H1 (cell line): ENCODE results near the gene DRAP1. TPM values are rescaled to one million over a fixed set of nuclear protein-coding genes. Genes with fewer than 3 reads are reported as not detected.

Source experiments
- CTCF ChIA-PET: fragments of 300-600 bp; sonication (Branson Sonifier 250); formaldehyde crosslinking; loops from one replicate; lab custom pipeline; 2021; ENCODE audit not compliant: partially characterized antibody; lab: Charles Lee
- POLR2A ChIA-PET: fragments of 300-600 bp; sonication (Branson Sonifier 250); formaldehyde crosslinking; loops from one replicate; lab custom pipeline; 2021; ENCODE audit warnings: inconsistent platforms; ENCODE audit not compliant: partially characterized antibody; lab: Charles Lee
- DNase-seq, 2 experiments: peaks; one replicate each; pipeline versions ENCODE4 v3.0.0 to v3.0.0-alpha.2; 2010 to 2022; ENCODE audit warnings: low spot score in 2 of 2, low read depth in 1 of 2, mixed read lengths in 1 of 2
- FAIRE-seq: peaks from 2 replicates; lab custom pipeline; 2011; peaks lifted over from hg19 to GRCh38; lab: Jason Lieb, UNC
- H2AFZ ChIP-seq: 2 replicates; pipeline ENCODE4 v1.8.1; 2012; ENCODE audit warnings: low read length, inconsistent platforms
- H2AK5ac ChIP-seq: 2 replicates; pipeline ENCODE4 v1.6.1; 2013; ENCODE audit warnings: low read depth, low read length
- H2BK120ac ChIP-seq: replicated peaks from 2 replicates; pipeline ENCODE3; 2013; ENCODE audit warnings: low read depth, low read length, inconsistent platforms
- H2BK12ac ChIP-seq: 2 replicates; pipeline ENCODE4 v1.6.1; 2013; ENCODE audit warnings: low read depth, low read length
- H2BK15ac ChIP-seq: 2 replicates; pipeline ENCODE4 v1.6.1; 2013; ENCODE audit warnings: low read length
- H2BK20ac ChIP-seq: 2 replicates; pipeline ENCODE4 v1.6.1; 2013; ENCODE audit warnings: low read length
- H2BK5ac ChIP-seq: 2 replicates; pipeline ENCODE4 v1.6.1; 2013; ENCODE audit warnings: low read depth, low read length
- H3K14ac ChIP-seq: 2 replicates; pipeline ENCODE4 v1.6.1; 2013; ENCODE audit warnings: inconsistent platforms; ENCODE audit not compliant: insufficient read length
- H3K18ac ChIP-seq: 2 replicates; pipeline ENCODE4 v1.6.1; 2013; ENCODE audit warnings: low read length; ENCODE audit errors: extremely low read depth
- H3K23ac ChIP-seq: 2 replicates; pipeline ENCODE4 v1.6.1; 2013; ENCODE audit warnings: inconsistent platforms; ENCODE audit not compliant: insufficient read length
- H3K23me2 ChIP-seq: 2 replicates; pipeline ENCODE4 v1.6.1; 2013; ENCODE audit warnings: low read depth, low read length
- H3K27ac ChIP-seq: 2 replicates; pipeline ENCODE4 v1.6.1; 2011; ENCODE audit warnings: low read depth, low read length, inconsistent platforms
- H3K27me3 ChIP-seq, 4 experiments: replicated peaks in 1 of 4; 1 replicate in 1 of 4; 2 replicates in 3 of 4; pipeline versions ENCODE4 v1.6.1 to v1.8.1; 2011 to 2013; ENCODE audit warnings: low read length in 3 of 4, mild to moderate bottlenecking in 3 of 4, inconsistent platforms in 2 of 4, mixed read lengths in 2 of 4, moderate library complexity in 1 of 4; ENCODE audit not compliant: control insufficient read depth in 3 of 4, insufficient read depth in 3 of 4; ENCODE audit errors: extremely low read depth in 1 of 4
- H3K36me3 ChIP-seq, 4 experiments: 2 replicates each; pipeline versions ENCODE4 v1.6.1 to v1.8.1; 2011 to 2013; ENCODE audit warnings: mild to moderate bottlenecking in 4 of 4, low read length in 3 of 4, moderate library complexity in 2 of 4, control low read depth in 1 of 4, inconsistent platforms in 1 of 4; ENCODE audit not compliant: insufficient read depth in 4 of 4, control insufficient read depth in 2 of 4
- H3K4ac ChIP-seq: replicated peaks from 2 replicates; pipeline ENCODE3; 2013; ENCODE audit warnings: low read length, low read depth, mixed read lengths, inconsistent platforms; ENCODE audit not compliant: insufficient read length
- H3K4me1 ChIP-seq, 4 experiments: replicated peaks in 1 of 4; 1 replicate in 1 of 4; 2 replicates in 3 of 4; pipeline versions ENCODE4 v1.6.1 to v1.8.1; 2011 to 2013; ENCODE audit warnings: low read length in 3 of 4, inconsistent platforms in 2 of 4, mixed read lengths in 1 of 4; ENCODE audit not compliant: insufficient read depth in 4 of 4, control insufficient read depth in 3 of 4
- H3K4me2 ChIP-seq, 2 experiments: 2 replicates each; pipeline versions ENCODE4 v1.6.1 to v1.8.1; 2011 to 2013; ENCODE audit warnings: low read depth in 2 of 2, low read length in 2 of 2, control low read depth in 1 of 2, inconsistent platforms in 1 of 2, mild to moderate bottlenecking in 1 of 2; ENCODE audit not compliant: insufficient read depth in 1 of 2
- H3K4me3 ChIP-seq, 4 experiments: fragments of 200-600, 300-600 bp in 1 of 4; sonication (generic), shearing (Covaris generic), sonication (Bioruptor Twin) in 1 of 4; 2 replicates each; pipeline versions ENCODE4 v1.5.1 to v1.8.1; 2011 to 2016; ENCODE audit warnings: low read length in 4 of 4, low read depth in 3 of 4, control low read depth in 2 of 4, inconsistent platforms in 2 of 4, mild to moderate bottlenecking in 2 of 4, mixed read lengths in 1 of 4, moderate library complexity in 1 of 4; ENCODE audit not compliant: insufficient read depth in 2 of 4; ENCODE audit errors: extremely low read depth in 1 of 4
- H3K56ac ChIP-seq: replicated peaks from 2 replicates; pipeline ENCODE3; 2013; ENCODE audit warnings: low read depth, mild to moderate bottlenecking, mixed read lengths, low read length, inconsistent platforms; ENCODE audit not compliant: insufficient read length
- H3K79me1 ChIP-seq: 2 replicates; pipeline ENCODE4 v1.6.1; 2013; ENCODE audit warnings: low read depth, low read length, control low read depth
- H3K79me2 ChIP-seq, 2 experiments: 2 replicates each; pipeline versions ENCODE4 v1.6.1 to v1.8.1; 2012 to 2013; ENCODE audit warnings: low read length in 2 of 2, mild to moderate bottlenecking in 2 of 2, inconsistent platforms in 1 of 2; ENCODE audit not compliant: insufficient read depth in 2 of 2, control insufficient read depth in 1 of 2
- H3K9ac ChIP-seq, 4 experiments: replicated peaks in 1 of 4; 1 replicate in 1 of 4; 2 replicates in 3 of 4; pipeline versions ENCODE4 v1.6.1 to v1.8.1; 2011 to 2013; ENCODE audit warnings: low read depth in 3 of 4, low read length in 3 of 4, control low read depth in 2 of 4, mild to moderate bottlenecking in 2 of 4, moderate library complexity in 2 of 4, inconsistent platforms in 1 of 4; ENCODE audit errors: extremely low read depth in 1 of 4
- H3K9me3 ChIP-seq, 2 experiments: 2 replicates each; pipeline versions ENCODE4 v1.6.1 to v1.8.1; 2012 to 2013; ENCODE audit warnings: mild to moderate bottlenecking in 2 of 2, moderate library complexity in 2 of 2, control low read depth in 1 of 2, inconsistent platforms in 1 of 2, low read depth in 1 of 2, low read length in 1 of 2, mixed read lengths in 1 of 2; ENCODE audit not compliant: insufficient read depth in 2 of 2
- H4K20me1 ChIP-seq, 2 experiments: replicated peaks in 1 of 2; 2 replicates each; pipeline versions ENCODE3 to v1.8.1; 2011 to 2013; ENCODE audit warnings: inconsistent platforms in 2 of 2, low read length in 2 of 2, mild to moderate bottlenecking in 1 of 2; ENCODE audit not compliant: insufficient read depth in 2 of 2, control insufficient read depth in 1 of 2
- H4K5ac ChIP-seq: 2 replicates; pipeline ENCODE4 v1.6.1; 2013; ENCODE audit warnings: low read length, low read depth, mixed read lengths, inconsistent platforms; ENCODE audit not compliant: insufficient read length
- H4K8ac ChIP-seq: 2 replicates; pipeline ENCODE4 v1.8.0; 2013; ENCODE audit warnings: mild to moderate bottlenecking, moderate library complexity, low read length, inconsistent platforms; ENCODE audit not compliant: insufficient read depth; ENCODE audit errors: extremely low read depth
- H4K91ac ChIP-seq: replicated peaks from 2 replicates; pipeline ENCODE3; 2013; ENCODE audit warnings: low read length, mixed read lengths, inconsistent platforms; ENCODE audit not compliant: insufficient read length
- CREB1 ChIP-seq: IDR thresholded peaks from 2 replicates; pipeline ENCODE4 v1.6.1; 2012; ENCODE audit warnings: inconsistent platforms
- HDAC2 ChIP-seq, 2 experiments: fragments of 300-600 bp in 1 of 2; sonication (generic) in 1 of 2; IDR thresholded peaks; 2 replicates each; pipeline ENCODE4 v1.6.1; 2011 to 2012; ENCODE audit warnings: low read depth in 2 of 2, low read length in 2 of 2, mild to moderate bottlenecking in 2 of 2, moderate library complexity in 2 of 2, borderline replicate concordance in 1 of 2, inconsistent platforms in 1 of 2
- KDM4A ChIP-seq: IDR thresholded peaks from one replicate; pipeline ENCODE4 v1.7.1; 2012; ENCODE audit warnings: low read depth, mild to moderate bottlenecking, moderate library complexity, low read length, inconsistent platforms; ENCODE audit not compliant: severe bottlenecking
- PHF8 ChIP-seq: fragments of 200-600 bp; sonication (generic); conservative IDR thresholded peaks from 2 replicates; pipeline ENCODE4 v1.7.1; 2012; ENCODE audit warnings: low read depth, mild to moderate bottlenecking, inconsistent platforms, low read length, moderate library complexity
- SIN3A ChIP-seq, 2 experiments: IDR thresholded peaks in 1 of 2; conservative IDR thresholded peaks in 1 of 2; 2 replicates each; pipeline ENCODE4 v1.6.1; 2011 to 2012; ENCODE audit warnings: low read length in 2 of 2, improper control_type of control experiment in 1 of 2, low read depth in 1 of 2, mild to moderate bottlenecking in 1 of 2
- WGBS, 2 experiments: shearing (Covaris generic) in 1 of 2; methylation state at CpG; one replicate each; pipeline versions ENCODE4 v1.1.6 to v1.1.7; 2013 to 2015; ENCODE audit warnings: low lambda C conversion rate in 2 of 2, mixed read lengths in 2 of 2, inconsistent platforms in 1 of 2, low coverage in 1 of 2, missing lambda C conversion rate in 1 of 2; ENCODE audit not compliant: insufficient replicate concordance in 2 of 2, insufficient coverage in 1 of 2, insufficient read length in 1 of 2; ENCODE audit errors: extremely low coverage in 1 of 2, missing lambda C conversion rate in 1 of 2; 5-methylcytosine and 5-hydroxymethylcytosine counted together
- polyA plus RNA-seq, 7 experiments: library from polyadenylated mRNA; depleted of rRNA in 3 of 7; stranded (reverse) in 5 of 7; unstranded in 2 of 7; fragments of >200 nt in 5 of 7; fragments of 200-250 nt in 2 of 7; gene quantifications; 1 replicate in 5 of 7; 2 replicates in 1 of 7; 4 replicates in 1 of 7; pipeline versions ENCODE4 v1.2.1 to v1.2.3, GENCODE V29; 2011 to 2013; ENCODE audit warnings: missing spikeins in 2 of 7, mixed read lengths in 2 of 7
- total RNA-seq: library from RNA; stranded (reverse); fragmentation: NEBNext Ultra II Directional; extraction: Animal tissue kit (Norgen Biotek cat#: 25700); gene quantifications from 2 replicates; pipeline ENCODE4 v1.2.1, GENCODE V29; 2021

Gene DRAP1
- total and polyA plus RNA-seq, 2 of the 8 experiments (the other 6 are each of a cell fraction or from before 2014, with no cell fraction given) = 62.5 to 98.7 TPM

- no peak overlapping the region for H2AK5ac ChIP-seq
- H3K4me3 ChIP-seq = peak overlapping the region; percentile 56 to 79 (median 68)
- H4K20me1 ChIP-seq = peaks cover 0 to 5% of the 10 kb centered on the region in 2 experiments
- H3K36me3 ChIP-seq = peaks cover 0 to 8% (median 5%) of the 10 kb centered on the region in 4 experiments; a peak in 4 of 8 replicates
- H3K4me1 ChIP-seq = peaks cover 0 to 22% (median 13%) of the 10 kb centered on the region in 4 experiments; a peak in 4 of 7 replicates
- no peak overlapping the region; the same call in 1 of the 2 replicates for H3K18ac ChIP-seq
- H2AFZ ChIP-seq = no peak overlapping the region
- POLR2A ChIA-PET = interaction anchor here (0.9 to 1.4 kb wide), 3 partner anchors 18 to 60 kb away, joined by 3 to 5 read pairs (median 3); no protein-coding TSS in a partner anchor
- H3K14ac ChIP-seq = no peak overlapping the region
- H3K9ac ChIP-seq = peak overlapping the region; percentile 9 to 61 (median 45)
- no peak overlapping the region for H4K91ac ChIP-seq
- H2BK5ac ChIP-seq = no peak overlapping the region; the same call in 1 of the 2 replicates
- peaks cover 7% of the 10 kb centered on the region; the same call in 1 of the 2 replicates for H3K79me1 ChIP-seq
- 19% methylated on average over 21 of the region's 60 CpGs; no CpG with 5 or more reads in 1 of the 2 experiments for WGBS, 2 experiments
- FAIRE-seq (no peak), DNase-seq (no peak)
- H4K5ac ChIP-seq = peak overlapping the region; percentile 90
- no peak overlapping the region for H3K27ac ChIP-seq
- H2BK120ac ChIP-seq = no peak overlapping the region
- CTCF ChIA-PET = interaction anchor here (0.6 to 1.3 kb wide), 4 partner anchors 12 to 46 kb away, joined by 3 to 4 read pairs (median 3); partner anchors contain the start of gene TSGA10IP
- H3K9me3 ChIP-seq = no peaks in the 10 kb centered on the region
- H3K4me2 ChIP-seq = peak overlapping the region; percentile 74 to 86
- H3K56ac ChIP-seq = no peak overlapping the region
- peaks cover 0 to 7% of the 10 kb centered on the region in 2 experiments; a peak in 2 of 4 replicates for H3K79me2 ChIP-seq
- no peak overlapping the region for H3K4ac ChIP-seq
- H4K8ac ChIP-seq = peak overlapping the region; percentile 63
- no peaks in the 10 kb centered on the region for H3K27me3 ChIP-seq
- H3K23ac ChIP-seq = no peak overlapping the region
- no peak overlapping the region for H2BK12ac ChIP-seq
- H2BK15ac ChIP-seq = no peak overlapping the region
- H3K23me2 ChIP-seq = peaks cover 13% of the 10 kb centered on the region; the same call in 1 of the 2 replicates
- no peak overlapping the region for H2BK20ac ChIP-seq
- peak; percentile 52; the same call in 1 of the 2 replicates for TF ChIP-seq PHF8
- TF ChIP-seq HDAC2 (IDR thresholded peaks at IDR 0.05; ENCODE audit: borderline replicate concordance in 1 of 2, low read depth in 2 of 2, low read length in 2 of 2) = 0 out of 4 replicates have a peak, but pooled peaks of 1 of the 2 experiments have one; percentile 16
- peak; percentile 53 for TF ChIP-seq KDM4A
- TF ChIP-seq CREB1 = 0 out of 2 replicates have a peak, but pooled peaks have one; percentile 4
- TF ChIP-seq SIN3A (conservative IDR thresholded peaks at IDR 0.05 in 1 of 2, IDR thresholded peaks at IDR 0.05 in 1 of 2; ENCODE audit: low read depth in 1 of 2, low read length in 2 of 2) = peak in 1 of 2 experiments; percentile 1; a peak in 1 of 4 replicates
These were observed 546 bp downstream of the DRAP1 start for GRCh38 chr11:65919573-65920371.
